ENCODE results near the gene PITPNC1. TPM values are rescaled to one million over a fixed set of nuclear protein-coding genes. Genes with fewer than 3 reads are reported as not detected.
A peak's percentile ranks its signal among the peaks of the same experiment; 100 is the strongest.

The PITPNC1 gene
- total and polyA plus RNA-seq, 2 of the 13 experiments (the other 11 are each of a cell fraction or from before 2014, with no cell fraction given) = 4.1 to 5.7 TPM

- TF ChIP-seq ZNF646 (CRISPR knock-in tag; IDR thresholded peaks at IDR 0.05) (no peak), EED (CRISPR knock-in tag; IDR thresholded peaks at IDR 0.05) (no peak), SP1 (IDR thresholded peaks at IDR 0.05) (no peak), SP1 (CRISPR knock-in tag; IDR thresholded peaks at IDR 0.05) (no peak), GZF1 (CRISPR knock-in tag; IDR thresholded peaks at IDR 0.05) (peak; percentile 51; the same call in 1 of the 2 replicates), XRCC5 (optimal IDR thresholded peaks at IDR 0.05; ENCODE audit: low read length) (peak; percentile 94), HNF4G (IDR thresholded peaks at IDR 0.05; ENCODE audit: borderline replicate concordance, low read depth, low read length) (no peak), HNF4G (CRISPR knock-in tag; IDR thresholded peaks at IDR 0.05; ENCODE audit: borderline replicate concordance, low read depth) (no peak), FOXK1 (CRISPR knock-in tag; IDR thresholded peaks at IDR 0.05; ENCODE audit: borderline replicate concordance, low read depth) (no peak; the same call in 1 of the 2 replicates), ZNF678 (CRISPR knock-in tag; IDR thresholded peaks at IDR 0.05) (no peak), SRY (CRISPR knock-in tag; IDR thresholded peaks at IDR 0.05) (no peak), DNMT3B (CRISPR knock-in tag; conservative IDR thresholded peaks at IDR 0.05) (no peak), ZNF629 (CRISPR knock-in tag; conservative IDR thresholded peaks at IDR 0.05) (peak; percentile 53; the same call in 1 of the 2 replicates), BATF2 (CRISPR knock-in tag; IDR thresholded peaks at IDR 0.05) (no peak), ZNF790 (CRISPR knock-in tag; IDR thresholded peaks at IDR 0.05; ENCODE audit: borderline replicate concordance) (no peak), SIN3A (IDR thresholded peaks at IDR 0.05; ENCODE audit: borderline replicate concordance, low read depth, low read length) (0 out of 2 replicates have a peak, but pooled peaks have one; percentile 45), PAWR (CRISPR knock-in tag; IDR thresholded peaks at IDR 0.05; ENCODE audit: borderline replicate concordance) (no peak), TRAFD1 (CRISPR knock-in tag; IDR thresholded peaks at IDR 0.05; ENCODE audit: borderline replicate concordance) (no peak), ZBTB44 (CRISPR knock-in tag; IDR thresholded peaks at IDR 0.05) (no peak), RFXAP (CRISPR knock-in tag; IDR thresholded peaks at IDR 0.05; ENCODE audit: borderline replicate concordance) (no peak)
Measured at GRCh38 chr17:67528751-67529436, 151.8 kb downstream of the PITPNC1 start (continued).
